Panc1 (cell line): ENCODE measurements around the gene CWF19L2. TPM values are rescaled to one million over a fixed set of nuclear protein-coding genes. Genes with fewer than 3 reads are reported as not detected.

Source experiments
- ATAC-seq: fragments of 200-7000 bp; cut with Tn5 transposase; 2 replicates; pipeline ENCODE4 v1.9.1; 2020; ENCODE audit warnings: mild to moderate bottlenecking, moderate library complexity
- Bru-seq: library from RNA; stranded (reverse); fragments of 400-500 nt; gene quantifications from one replicate; lab custom pipeline; 2021; lab: Mats Ljungman, UMichigan
- BruChase-seq, 2 experiments: library from RNA; stranded (reverse); fragments of 400-500 nt; gene quantifications; one replicate each; lab custom pipeline; 2021; lab: Mats Ljungman, UMichigan
- BruUV-seq: library from RNA; stranded (reverse); fragments of 400-500 nt; replicated peaks from 2 replicates; lab custom pipeline; 2021; lab: Mats Ljungman, UMichigan
- CTCF ChIA-PET: fragments of 300-600 bp; sonication (Branson Sonifier 250); formaldehyde crosslinking; loops from one replicate; lab custom pipeline; 2022; ENCODE audit warnings: antibody characterized with exemption; lab: Charles Lee
- POLR2A ChIA-PET: fragments of 300-600 bp; sonication (Branson Sonifier 250); formaldehyde crosslinking; loops from one replicate; lab custom pipeline; 2022; ENCODE audit warnings: antibody characterized with exemption; lab: Charles Lee
- DNase-seq: peaks from one replicate; pipeline ENCODE4 v3.0.0-alpha.2; 2010; ENCODE audit warnings: low read depth, low spot score
- H3K27ac ChIP-seq: 2 replicates; pipeline ENCODE4 v1.5.1; 2011; ENCODE audit warnings: mild to moderate bottlenecking, low read length, inconsistent platforms
- H3K27me3 ChIP-seq: fragments of 200-500 bp; sonication (Bioruptor generic); 2 replicates; pipeline ENCODE4 v1.6.0; 2014; ENCODE audit warnings: low read length, inconsistent platforms; ENCODE audit not compliant: control insufficient read depth, insufficient read depth
- H3K36me3 ChIP-seq: fragments of 200-500 bp; sonication (Bioruptor generic); 2 replicates; pipeline ENCODE4 v1.5.1; 2014; ENCODE audit warnings: inconsistent platforms, mild to moderate bottlenecking, low read length, moderate library complexity; ENCODE audit not compliant: control insufficient read depth, insufficient read depth
- H3K4me1 ChIP-seq: 2 replicates; pipeline ENCODE4 v1.5.1; 2011; ENCODE audit warnings: inconsistent platforms, mild to moderate bottlenecking, low read length, moderate library complexity; ENCODE audit not compliant: control insufficient read depth, insufficient read depth
- H3K4me3 ChIP-seq, 2 experiments: 2 replicates each; pipeline ENCODE4 v1.5.1; 2011 to 2012; ENCODE audit warnings: low read depth in 2 of 2, low read length in 2 of 2, mild to moderate bottlenecking in 2 of 2, inconsistent platforms in 1 of 2, moderate library complexity in 1 of 2
- H3K9me3 ChIP-seq: fragments of 200-500 bp; sonication (Bioruptor generic); 2 replicates; pipeline ENCODE4 v1.5.1; 2014; ENCODE audit warnings: low read depth, mild to moderate bottlenecking, inconsistent platforms, low read length, moderate library complexity; ENCODE audit not compliant: control insufficient read depth, insufficient read depth
- POLR2AphosphoS5 ChIP-seq: IDR thresholded peaks from 2 replicates; pipeline ENCODE4 v1.6.1; 2012; ENCODE audit warnings: mild to moderate bottlenecking, low read depth, low read length, moderate library complexity
- SIN3A ChIP-seq: IDR thresholded peaks from 2 replicates; pipeline ENCODE4 v1.6.1; 2012; ENCODE audit warnings: low read depth, mild to moderate bottlenecking, low read length, moderate library complexity, borderline replicate concordance; ENCODE audit not compliant: insufficient read depth
- TCF7L2 ChIP-seq: IDR thresholded peaks from 2 replicates; pipeline ENCODE4 v1.6.1; 2011; ENCODE audit warnings: mild to moderate bottlenecking, low read depth, low read length, inconsistent platforms
- in situ Hi-C: cut with HindIII; loops from 2 replicates; pipeline ENCODE4 v1.10.0; 2016; ENCODE audit warnings: low sequenced_read_pairs, low pct_unique_long_range_greater_than_20kb
- intact Hi-C: fragments of 100-400 bp; cut with micrococcal nuclease; formaldehyde crosslinking; loops from one replicate; pipeline ENCODE4 v1.10.0; 2022; ENCODE audit not compliant: unreplicated experiment
- long read RNA-seq: library from polyadenylated mRNA; unstranded; transcript quantifications from one replicate; pipeline ENCODE4 v2.0.0, GENCODE V29; 2021; ENCODE audit not compliant: unreplicated experiment
- polyA plus RNA-seq: library from polyadenylated mRNA; unstranded; fragments of >200 nt; gene quantifications from one replicate; pipeline ENCODE4 v1.2.1, GENCODE V29; 2012; ENCODE audit warnings: missing spikeins; ENCODE audit not compliant: insufficient read length
- total RNA-seq: library from RNA; stranded (reverse); gene quantifications from one replicate; pipeline ENCODE4 v1.2.1, GENCODE V29; 2021; ENCODE audit not compliant: unreplicated experiment
- TF ChIP-seq, protein P1 (sequence below): fragments of 450-650 bp; IDR thresholded peaks from 2 replicates; pipeline ENCODE4 v1.5.1; 2017; ENCODE audit warnings: mild to moderate bottlenecking
- TF ChIP-seq, protein P2 (sequence below), 2 experiments: IDR thresholded peaks; 2 replicates each; pipeline ENCODE4 v1.6.1; 2011 to 2012; ENCODE audit warnings: low read depth in 2 of 2, control low read depth in 1 of 2, low read length in 1 of 2, mild to moderate bottlenecking in 1 of 2, moderate library complexity in 1 of 2; ENCODE audit not compliant: insufficient read depth in 1 of 2

CWF19L2 gene
- total RNA-seq, result 11.1 TPM
- polyA plus RNA-seq, result 4.1 TPM
- Bru-seq, nascent RNA, result percentile 81 among the genes with signal in this experiment
- percentile 65 among the genes with signal in this experiment for BruChase-seq, experiment 1, labeled RNA remaining after a 2-hour chase
- BruChase-seq, experiment 2, labeled RNA remaining after a 6-hour chase, result percentile 62 among the genes with signal in this experiment
- long read RNA-seq, transcript CWF19L2-201 (18 exons, 3,278 nt), result major isoform, 14 of 33 reads
- long read RNA-seq, partial matches to known transcripts, result 17 of 33 reads
- long read RNA-seq, other reads (novel, unspliced or antisense), result 2 of 33 reads

DNA sequence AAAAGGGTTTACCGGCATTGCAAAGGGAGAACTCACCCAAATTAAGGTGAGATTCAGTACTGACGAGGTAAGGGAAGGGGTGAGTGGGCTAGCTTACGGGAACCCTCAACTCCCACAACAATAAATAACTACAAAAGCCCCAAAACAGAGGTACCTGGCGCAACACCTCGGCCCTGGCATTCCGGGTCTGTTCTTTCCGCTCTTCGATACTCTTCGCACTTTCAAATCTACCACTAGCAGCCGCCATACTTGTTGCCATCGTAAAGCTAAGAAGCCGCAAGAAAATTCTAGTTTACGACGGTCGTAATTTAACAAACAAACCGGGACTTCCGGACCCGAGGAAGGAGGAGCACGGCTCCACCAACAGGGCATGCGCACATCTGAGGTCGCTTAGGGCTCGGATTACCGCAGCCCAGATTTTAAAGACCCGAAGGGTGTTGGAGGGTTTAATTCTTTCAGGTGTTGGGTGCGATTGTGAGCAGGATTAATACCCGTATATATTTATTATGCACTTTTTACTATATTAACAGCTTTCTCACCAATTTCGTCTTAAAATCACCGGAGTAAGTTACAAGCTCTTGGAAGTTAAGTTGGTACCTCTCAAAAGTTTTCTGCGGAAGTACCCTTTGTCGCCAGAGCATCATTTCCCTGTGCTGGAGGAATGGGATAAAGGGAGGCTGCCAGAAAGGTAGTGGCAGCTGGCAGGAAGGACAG is at the start of gene CWF19L2:
Gene CWF19L2 (minus strand): TSS at position 268 of the 714 bp plus-strand sequence. CDS start 9 bp downstream, at position 259.
- no TSS peak for BruUV-seq

DNA sequence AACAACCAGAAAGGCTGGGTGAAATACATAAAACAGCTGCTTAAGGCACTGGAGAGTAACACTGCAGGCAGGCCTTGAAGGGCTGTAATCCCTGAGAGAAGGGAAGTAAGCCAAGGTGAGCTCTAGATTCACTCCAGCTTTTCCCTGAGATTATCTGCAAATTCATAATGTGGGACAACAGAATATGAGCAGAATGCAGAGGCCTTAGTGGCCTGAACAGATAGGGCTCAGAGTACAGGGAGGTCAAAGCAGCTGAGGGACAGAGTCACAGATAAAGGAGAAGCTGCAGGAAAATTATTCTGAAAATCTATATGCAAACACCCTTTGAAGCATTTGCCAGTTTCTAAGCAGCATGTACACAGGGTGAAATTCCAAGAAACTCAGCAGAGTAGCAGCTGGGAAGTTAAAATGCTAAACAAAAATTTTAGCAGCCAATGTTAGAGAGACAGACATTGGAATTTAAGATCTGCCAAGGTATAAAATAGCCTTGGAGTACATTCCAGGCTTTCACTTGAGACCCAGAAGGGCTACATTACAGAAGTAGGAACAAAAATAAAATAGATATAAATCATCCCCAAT is 48.1 kb upstream of the CWF19L2 start:
- DNase-seq (no peak), ATAC-seq (no peak)
- Histone ChIP-seq H3K4me3 (no peak overlapping the region), H3K27me3 (no peaks in the 10 kb centered on the region), H3K9me3 (peaks cover 15% of the 10 kb centered on the region; the same call in 1 of the 2 replicates), H3K27ac (no peak overlapping the region), H3K36me3 (no peaks in the 10 kb centered on the region; the same call in 1 of the 2 replicates), H3K4me1 (no peaks in the 10 kb centered on the region)
- no TSS peak for BruUV-seq
- intact Hi-C loops (no loop called here), in situ Hi-C loops (no loop called here)
- POLR2A ChIA-PET, result no interaction called here
- CTCF ChIA-PET, result no interaction called here
- TF ChIP-seq, protein P1, sequence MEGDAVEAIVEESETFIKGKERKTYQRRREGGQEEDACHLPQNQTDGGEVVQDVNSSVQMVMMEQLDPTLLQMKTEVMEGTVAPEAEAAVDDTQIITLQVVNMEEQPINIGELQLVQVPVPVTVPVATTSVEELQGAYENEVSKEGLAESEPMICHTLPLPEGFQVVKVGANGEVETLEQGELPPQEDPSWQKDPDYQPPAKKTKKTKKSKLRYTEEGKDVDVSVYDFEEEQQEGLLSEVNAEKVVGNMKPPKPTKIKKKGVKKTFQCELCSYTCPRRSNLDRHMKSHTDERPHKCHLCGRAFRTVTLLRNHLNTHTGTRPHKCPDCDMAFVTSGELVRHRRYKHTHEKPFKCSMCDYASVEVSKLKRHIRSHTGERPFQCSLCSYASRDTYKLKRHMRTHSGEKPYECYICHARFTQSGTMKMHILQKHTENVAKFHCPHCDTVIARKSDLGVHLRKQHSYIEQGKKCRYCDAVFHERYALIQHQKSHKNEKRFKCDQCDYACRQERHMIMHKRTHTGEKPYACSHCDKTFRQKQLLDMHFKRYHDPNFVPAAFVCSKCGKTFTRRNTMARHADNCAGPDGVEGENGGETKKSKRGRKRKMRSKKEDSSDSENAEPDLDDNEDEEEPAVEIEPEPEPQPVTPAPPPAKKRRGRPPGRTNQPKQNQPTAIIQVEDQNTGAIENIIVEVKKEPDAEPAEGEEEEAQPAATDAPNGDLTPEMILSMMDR, result no peak
- TF ChIP-seq, protein P2, sequence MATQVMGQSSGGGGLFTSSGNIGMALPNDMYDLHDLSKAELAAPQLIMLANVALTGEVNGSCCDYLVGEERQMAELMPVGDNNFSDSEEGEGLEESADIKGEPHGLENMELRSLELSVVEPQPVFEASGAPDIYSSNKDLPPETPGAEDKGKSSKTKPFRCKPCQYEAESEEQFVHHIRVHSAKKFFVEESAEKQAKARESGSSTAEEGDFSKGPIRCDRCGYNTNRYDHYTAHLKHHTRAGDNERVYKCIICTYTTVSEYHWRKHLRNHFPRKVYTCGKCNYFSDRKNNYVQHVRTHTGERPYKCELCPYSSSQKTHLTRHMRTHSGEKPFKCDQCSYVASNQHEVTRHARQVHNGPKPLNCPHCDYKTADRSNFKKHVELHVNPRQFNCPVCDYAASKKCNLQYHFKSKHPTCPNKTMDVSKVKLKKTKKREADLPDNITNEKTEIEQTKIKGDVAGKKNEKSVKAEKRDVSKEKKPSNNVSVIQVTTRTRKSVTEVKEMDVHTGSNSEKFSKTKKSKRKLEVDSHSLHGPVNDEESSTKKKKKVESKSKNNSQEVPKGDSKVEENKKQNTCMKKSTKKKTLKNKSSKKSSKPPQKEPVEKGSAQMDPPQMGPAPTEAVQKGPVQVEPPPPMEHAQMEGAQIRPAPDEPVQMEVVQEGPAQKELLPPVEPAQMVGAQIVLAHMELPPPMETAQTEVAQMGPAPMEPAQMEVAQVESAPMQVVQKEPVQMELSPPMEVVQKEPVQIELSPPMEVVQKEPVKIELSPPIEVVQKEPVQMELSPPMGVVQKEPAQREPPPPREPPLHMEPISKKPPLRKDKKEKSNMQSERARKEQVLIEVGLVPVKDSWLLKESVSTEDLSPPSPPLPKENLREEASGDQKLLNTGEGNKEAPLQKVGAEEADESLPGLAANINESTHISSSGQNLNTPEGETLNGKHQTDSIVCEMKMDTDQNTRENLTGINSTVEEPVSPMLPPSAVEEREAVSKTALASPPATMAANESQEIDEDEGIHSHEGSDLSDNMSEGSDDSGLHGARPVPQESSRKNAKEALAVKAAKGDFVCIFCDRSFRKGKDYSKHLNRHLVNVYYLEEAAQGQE (IDR thresholded peaks at IDR 0.05; ENCODE audit: insufficient read depth in 1 of 2, low read depth in 2 of 2, low read length in 1 of 2), result no peak
- TF ChIP-seq POLR2AphosphoS5 (no peak), SIN3A (no peak), TCF7L2 (no peak)

More for the DNA sequence above, at the start of gene CWF19L2:
- Histone ChIP-seq H3K27ac (peak within 1 kb of the TSS; percentile 90), H3K27me3 (no peaks in the 10 kb centered on the region), H3K9me3 (no peaks in the 10 kb centered on the region), H3K4me3 (peak within 1 kb of the TSS; percentile 72 to 100), H3K36me3 (peaks cover 7% of the 10 kb centered on the region; the same call in 1 of the 2 replicates), H3K4me1 (peaks cover 14% of the 10 kb centered on the region; the same call in 1 of the 2 replicates)
- TF ChIP-seq, protein P1, result no peak
- TF ChIP-seq POLR2AphosphoS5 (peak; percentile 97; the same call in 1 of the 2 replicates), TCF7L2 (0 out of 2 replicates have a peak, but pooled peaks have one; percentile 38), SIN3A (peak; percentile 85; the same call in 1 of the 2 replicates)
- TF ChIP-seq, protein P2 (IDR thresholded peaks at IDR 0.05; ENCODE audit: insufficient read depth in 1 of 2, low read depth in 2 of 2, low read length in 1 of 2), result peak in 1 of 2 experiments; percentile 54; a peak in 1 of 4 replicates
- peak; percentile 100 for ATAC-seq
- DNase-seq, result peak; percentile 93
- POLR2A ChIA-PET, result interaction anchor here (0.6 kb wide), 2 partner anchors 16 to 560 kb away, joined by 3 read pairs; no protein-coding TSS in a partner anchor
- CTCF ChIA-PET, result no interaction called here
- in situ Hi-C loops (no loop called here), intact Hi-C loops (no loop called here)
